ENCODE data around the gene VPS37D. TPM values are rescaled to one million over a fixed set of nuclear protein-coding genes. Genes with fewer than 3 reads are reported as not detected.
A peak's percentile ranks its signal among the peaks of the same experiment; 100 is the strongest.

VPS37D gene
- total RNA-seq, 4 donors from 2014 or later: 1.1 to 6.3 (median 5.0) TPM; not detected in 1

GRCh38 chr7:73622909-73623797, 44.5 kb upstream of the VPS37D start:
- H3K36me3 ChIP-seq: no peaks in the 10 kb centered on the region
- H3K27me3 ChIP-seq: no peaks in the 10 kb centered on the region
- no peaks in the 10 kb centered on the region for H3K9me3 ChIP-seq
- DNase-seq: peak in 2 of 3 donors; percentile 72 to 85
- no peak for TF ChIP-seq CTCF (IDR thresholded peaks at IDR 0.05)
- peak; percentile 15 to 57 for TF ChIP-seq POLR2A (IDR thresholded peaks at IDR 0.05)
- peaks cover 0 to 16% (median 6%) of the 10 kb centered on the region in 4 donors for H3K4me1 ChIP-seq
- H3K27ac ChIP-seq: peak overlapping the region in 3 of 4 donors; percentile 72 to 86 (median 81)
- H3K4me3 ChIP-seq: peak overlapping the region; percentile 6 to 88 (median 67)

- no peaks in the 10 kb centered on the region for H3K27me3 ChIP-seq
- H3K27ac ChIP-seq: peak within 1 kb of the TSS in 3 of 4 donors; percentile 72 to 86 (median 81)
- no peaks in the 10 kb centered on the region for H3K9me3 ChIP-seq
- H3K36me3 ChIP-seq: no peaks in the 10 kb centered on the region
- TF ChIP-seq CTCF (IDR thresholded peaks at IDR 0.05) (no peak), POLR2A (IDR thresholded peaks at IDR 0.05) (peak; percentile 90 to 92)
- H3K4me1 ChIP-seq: peaks cover 0 to 16% (median 6%) of the 10 kb centered on the region in 4 donors
- H3K4me3 ChIP-seq: peak within 1 kb of the TSS; percentile 44 to 88 (median 67)
- peak; percentile 48 to 96 (median 93) for DNase-seq
These were observed 43.6 kb upstream of the VPS37D start, which contains the start of gene MLXIPL for GRCh38 chr7:73623798-73624668. TSS of gene MLXIPL (minus strand) at chr7:73624522. CDS start at chr7:73624492, 30 bp downstream.

GRCh38 chr7:73624669-73625001, 43.0 kb upstream of the VPS37D start:
- Histone ChIP-seq H3K36me3 (no peaks in the 10 kb centered on the region), H3K4me1 (peaks cover 0 to 16% (median 6%) of the 10 kb centered on the region in 4 donors), H3K27me3 (no peaks in the 10 kb centered on the region), H3K9me3 (no peaks in the 10 kb centered on the region), H3K27ac (peak overlapping the region in 1 of 4 donors; percentile 86), H3K4me3 (peak overlapping the region in 2 of 4 donors; percentile 84 to 88)
- no peak for DNase-seq
- TF ChIP-seq CTCF (IDR thresholded peaks at IDR 0.05) (no peak), POLR2A (IDR thresholded peaks at IDR 0.05) (no peak)

DNA sequence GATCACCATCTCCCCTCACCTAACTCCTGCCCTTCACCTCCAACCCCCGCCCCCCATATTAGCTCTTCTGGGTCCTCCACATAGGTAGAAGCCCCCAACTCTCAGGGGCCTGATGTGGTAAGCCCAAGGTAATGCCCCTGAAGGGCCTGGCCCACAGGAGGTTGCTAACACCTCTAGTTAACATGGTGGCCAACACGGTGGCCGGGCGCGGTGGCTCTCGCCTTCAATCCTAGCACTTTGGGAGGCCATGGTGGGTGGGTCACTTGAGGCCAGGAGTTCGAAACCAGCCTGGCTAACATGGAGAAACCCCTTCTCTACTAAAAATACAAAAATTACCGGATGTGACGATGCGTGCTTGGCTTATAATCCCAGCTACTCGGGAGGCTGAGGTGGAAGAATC, 42.4 kb upstream of the VPS37D start:
- DNase-seq: no peak
- Histone ChIP-seq H3K27ac (no peak overlapping the region), H3K4me3 (no peak overlapping the region), H3K27me3 (no peaks in the 10 kb centered on the region), H3K4me1 (peaks cover 0 to 16% (median 6%) of the 10 kb centered on the region in 4 donors), H3K36me3 (no peaks in the 10 kb centered on the region), H3K9me3 (no peaks in the 10 kb centered on the region)
- TF ChIP-seq POLR2A (IDR thresholded peaks at IDR 0.05) (no peak), CTCF (IDR thresholded peaks at IDR 0.05) (no peak)

DNA sequence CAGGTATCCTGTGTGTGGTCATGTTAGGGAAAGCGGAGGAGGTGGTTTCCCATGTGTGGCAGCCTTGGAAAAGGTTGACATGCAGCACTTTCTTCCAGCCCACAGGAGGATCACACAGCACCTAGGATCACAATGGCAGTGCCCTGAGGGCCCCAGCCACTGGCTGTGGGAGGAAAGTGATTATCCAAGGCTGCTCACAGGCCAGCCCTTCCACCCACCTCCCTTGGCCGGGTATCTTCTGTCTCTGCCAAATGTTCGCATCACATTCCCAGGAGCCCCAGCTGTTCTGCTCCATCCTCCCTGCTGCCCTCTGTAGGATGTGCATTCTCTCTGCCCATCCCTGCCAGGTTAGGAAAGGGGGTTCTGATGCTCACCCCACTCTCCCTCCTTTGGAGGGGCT, 40.8 kb upstream of the VPS37D start:
- Histone ChIP-seq H3K36me3 (no peaks in the 10 kb centered on the region), H3K4me3 (no peak overlapping the region), H3K27me3 (no peaks in the 10 kb centered on the region), H3K9me3 (no peaks in the 10 kb centered on the region), H3K4me1 (peaks cover 0 to 16% (median 6%) of the 10 kb centered on the region in 4 donors), H3K27ac (no peak overlapping the region)
- no peak for DNase-seq
- no peak for TF ChIP-seq CTCF (IDR thresholded peaks at IDR 0.05)
